Fibroblast of skin of right biceps (primary cell): ENCODE measurements around the gene SORT1.
"Not testable (repeated sequence)": the region's sequence is repeated elsewhere in the genome, so short reads cannot be mapped to it uniquely, and the experiment has no call there.

Experiments used
- DNase-seq: peaks from one replicate; pipeline ENCODE4 v3.0.0-alpha.2; 2013

SORT1 gene

DNA sequence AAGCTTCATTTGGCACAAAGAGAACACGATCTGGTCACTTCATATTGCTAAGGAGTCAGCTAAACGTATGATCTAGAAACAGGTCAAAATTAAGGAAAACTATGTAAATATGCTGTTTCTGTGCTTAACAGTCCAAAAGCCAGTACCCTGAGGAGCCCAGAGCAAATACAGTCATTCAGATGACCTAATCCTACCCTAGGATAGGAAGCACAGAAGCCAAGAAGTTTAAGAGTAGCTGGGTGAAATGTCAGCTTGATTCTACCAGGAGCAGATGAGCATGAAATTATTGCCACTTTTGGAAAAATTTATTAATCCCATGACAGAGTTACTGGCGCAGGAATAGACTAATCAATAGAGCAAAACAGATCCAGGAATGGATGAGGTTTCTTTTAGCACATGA, 18.3 kb downstream of the SORT1 start:
- DNase-seq = no peak

- DNase-seq = no peak
Observed at GRCh38 chr1:109377698-109378097, 20.0 kb downstream of the SORT1 start.

- not testable (repeated sequence) for DNase-seq
Observed at GRCh38 chr1:109373696-109374095, 24.0 kb downstream of the SORT1 start.

- no peak for DNase-seq
Observed at GRCh38 chr1:109373126-109373525, 24.6 kb downstream of the SORT1 start.

DNA sequence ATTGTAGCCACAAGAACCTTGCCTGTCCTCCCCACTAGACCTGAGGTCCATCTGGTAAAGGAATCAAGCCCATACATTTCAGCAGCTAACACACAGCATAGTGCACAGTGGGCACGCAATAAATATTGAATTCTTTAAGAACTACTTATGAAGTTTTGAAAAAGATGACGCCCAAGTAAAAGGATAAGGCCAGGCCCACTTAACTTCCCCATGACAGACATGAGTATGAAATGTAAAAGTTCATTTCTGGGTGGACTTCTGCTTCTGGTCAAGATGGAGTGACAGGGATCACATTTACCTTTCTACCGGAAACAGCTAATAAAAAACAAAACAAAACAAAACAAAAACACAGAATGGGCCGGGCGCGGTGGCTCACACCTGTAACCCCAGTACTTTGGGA, 25.4 kb downstream of the SORT1 start:
- DNase-seq = no peak

GRCh38 chr1:109371341-109371739, 26.4 kb downstream of the SORT1 start:
- DNase-seq = peak; percentile 73

GRCh38 chr1:109370712-109371340, 26.9 kb downstream of the SORT1 start:
- peak; percentile 97 for DNase-seq

DNA sequence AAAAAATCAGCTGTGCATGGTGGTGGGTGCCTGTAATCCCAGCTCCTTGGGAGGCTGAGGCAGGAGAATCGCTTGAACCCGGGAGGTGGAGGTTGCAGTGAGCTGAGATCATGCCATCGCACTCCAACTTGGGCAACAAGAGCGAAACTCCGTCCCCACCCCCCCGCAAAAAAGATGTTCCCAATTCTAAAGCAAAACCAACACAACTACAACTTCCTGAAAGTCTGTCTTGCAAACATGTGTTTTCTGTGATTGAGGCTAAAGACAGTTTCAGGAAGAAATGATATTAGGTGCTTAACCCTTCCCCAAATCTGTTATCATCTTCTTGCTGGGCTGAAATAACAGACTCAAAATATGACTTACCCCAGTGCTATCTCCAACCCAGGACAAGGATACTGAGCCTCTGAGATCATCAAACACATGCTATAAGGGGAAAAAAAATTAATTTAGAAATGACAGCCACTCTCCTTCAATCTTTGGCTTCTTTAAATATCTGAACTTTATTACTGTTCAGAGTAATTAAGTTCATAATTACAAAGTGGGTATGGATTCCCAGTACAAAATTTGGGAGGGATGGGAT, 28.5 kb downstream of the SORT1 start:
- DNase-seq = peak; percentile 76

- DNase-seq = no peak
Observed at GRCh38 chr1:109368464-109368863, 29.3 kb downstream of the SORT1 start.

DNA sequence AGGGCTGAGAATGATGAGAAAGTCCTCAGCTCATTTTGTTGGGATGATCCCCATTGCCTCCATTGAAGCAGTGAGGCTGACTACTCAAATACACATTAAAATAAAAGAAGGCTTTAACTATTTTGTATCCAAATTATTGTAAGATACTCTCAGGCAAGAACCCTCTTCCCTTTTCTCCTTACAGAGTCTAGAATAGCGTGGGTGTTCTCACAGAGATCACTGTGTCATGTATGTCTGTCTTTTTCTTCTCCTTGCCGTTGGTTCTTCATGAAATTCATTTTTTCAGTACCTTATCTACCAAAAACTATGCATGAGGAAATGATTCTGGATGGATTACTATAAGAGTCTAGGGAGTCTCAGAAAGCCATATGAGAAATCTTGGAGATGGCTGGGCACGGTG, 30.1 kb downstream of the SORT1 start:
- no peak for DNase-seq

DNA sequence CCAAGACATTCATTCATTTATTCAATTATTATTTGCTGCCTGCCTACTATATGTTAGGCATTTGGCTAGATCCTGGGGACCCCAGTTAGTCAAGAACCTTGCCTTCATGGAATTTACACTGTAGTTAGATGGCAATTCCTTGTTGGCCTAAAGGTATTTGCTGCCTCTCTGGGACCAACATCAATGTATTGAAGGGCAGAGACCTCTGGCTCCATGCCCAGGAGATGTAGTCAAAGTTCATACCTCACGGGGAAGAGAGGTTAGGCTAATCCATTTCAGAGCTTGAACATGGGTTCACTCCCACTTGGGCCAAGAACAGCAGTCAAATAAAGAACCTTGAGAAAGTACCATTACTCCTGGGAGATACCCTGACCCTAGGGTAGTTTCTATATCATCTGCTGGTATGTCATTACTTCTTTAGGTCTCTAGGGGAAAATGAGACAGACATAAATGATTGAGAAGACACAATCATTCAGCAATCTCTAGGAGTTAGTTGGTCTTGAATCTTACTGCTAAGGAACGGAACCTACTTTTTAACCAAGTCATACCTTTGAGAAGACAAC, 32.0 kb downstream of the SORT1 start:
- no peak for DNase-seq

- peak; percentile 45 for DNase-seq
Observed at GRCh38 chr1:109361649-109362048, 36.1 kb downstream of the SORT1 start.

- DNase-seq = no peak
Observed at GRCh38 chr1:109361069-109361468, 36.6 kb downstream of the SORT1 start.

DNA sequence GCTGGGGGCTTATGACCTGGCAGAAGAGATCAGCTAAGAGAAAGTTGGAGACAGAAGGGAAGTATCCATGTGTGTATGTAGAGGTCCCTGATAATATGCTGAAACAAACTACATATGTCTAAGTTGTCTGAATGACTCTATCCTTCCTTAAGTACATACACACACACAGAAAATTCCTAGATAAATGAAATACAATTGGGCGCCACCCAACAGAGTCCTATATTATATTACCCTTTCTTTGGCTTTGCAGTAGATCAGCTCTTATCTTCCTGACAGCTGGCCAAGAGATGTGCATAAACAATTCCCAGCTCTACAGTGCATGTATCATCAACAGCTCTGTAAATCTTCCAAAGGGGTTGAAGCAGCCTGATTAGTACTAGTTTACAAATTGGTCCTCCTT, 40.1 kb downstream of the SORT1 start:
- no peak for DNase-seq

DNA sequence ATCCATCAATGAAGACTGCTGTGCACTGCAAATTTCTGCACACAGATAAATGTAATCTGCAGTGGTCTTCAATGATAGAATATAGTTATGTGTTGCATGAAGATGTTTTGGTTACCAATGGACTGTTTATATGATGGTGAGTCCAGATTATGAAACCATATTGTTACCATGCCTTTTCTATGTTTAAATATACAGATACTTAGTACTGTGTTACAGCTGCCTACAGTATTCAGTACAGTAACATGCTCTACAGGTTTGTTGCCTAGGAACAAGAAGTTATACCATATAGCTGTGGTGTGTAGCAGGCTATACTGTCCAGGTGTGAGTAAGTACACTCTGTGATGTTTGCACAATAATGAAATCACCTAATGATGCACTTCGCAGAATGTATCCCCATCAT, 40.8 kb downstream of the SORT1 start:
- no peak for DNase-seq

- no peak for DNase-seq
Observed at GRCh38 chr1:109356505-109356904, 41.2 kb downstream of the SORT1 start.

GRCh38 chr1:109354929-109355328, 42.8 kb downstream of the SORT1 start:
- no peak for DNase-seq

DNA sequence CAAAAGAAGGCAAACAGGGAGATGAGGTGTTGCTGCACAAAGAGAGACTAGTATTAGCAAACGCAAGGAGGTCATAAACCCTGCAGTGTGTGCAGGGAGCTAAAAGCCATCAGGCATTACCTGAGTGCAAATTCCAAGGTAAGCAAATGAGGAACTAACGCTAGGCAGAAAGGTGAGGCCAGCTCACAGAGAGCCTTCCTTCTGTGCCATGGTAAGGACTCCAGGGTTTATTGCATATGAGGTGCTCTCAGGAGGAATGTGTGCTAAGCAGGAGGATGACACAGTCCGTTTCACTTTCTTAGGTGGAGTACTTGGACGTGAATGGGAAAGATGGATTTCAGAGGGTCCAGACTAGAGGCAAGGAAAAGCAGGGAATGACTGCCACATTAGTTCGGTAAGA, 46.3 kb downstream of the SORT1 start:
- no peak for DNase-seq

DNA sequence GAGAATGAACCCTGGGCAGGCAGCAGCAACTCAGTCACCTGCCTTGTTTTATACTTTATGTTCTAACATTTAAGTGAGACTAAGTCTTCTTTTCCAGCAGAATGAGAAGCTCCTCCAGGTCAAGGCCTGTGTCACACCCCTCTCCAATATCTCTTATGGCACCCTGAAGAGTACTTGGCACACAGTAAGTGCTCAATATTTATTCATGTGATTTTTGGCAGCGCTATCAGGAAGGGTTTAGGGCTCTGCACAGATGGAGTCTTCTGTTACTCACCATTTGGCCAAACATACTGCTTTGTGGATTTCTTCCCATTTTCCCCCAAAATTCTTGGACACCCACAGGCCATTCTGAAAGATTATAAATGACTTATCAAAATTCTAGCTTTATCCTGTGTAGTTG, 47.1 kb downstream of the SORT1 start:
- DNase-seq = no peak

GRCh38 chr1:109350182-109350581, 47.5 kb downstream of the SORT1 start:
- DNase-seq = no peak

DNA sequence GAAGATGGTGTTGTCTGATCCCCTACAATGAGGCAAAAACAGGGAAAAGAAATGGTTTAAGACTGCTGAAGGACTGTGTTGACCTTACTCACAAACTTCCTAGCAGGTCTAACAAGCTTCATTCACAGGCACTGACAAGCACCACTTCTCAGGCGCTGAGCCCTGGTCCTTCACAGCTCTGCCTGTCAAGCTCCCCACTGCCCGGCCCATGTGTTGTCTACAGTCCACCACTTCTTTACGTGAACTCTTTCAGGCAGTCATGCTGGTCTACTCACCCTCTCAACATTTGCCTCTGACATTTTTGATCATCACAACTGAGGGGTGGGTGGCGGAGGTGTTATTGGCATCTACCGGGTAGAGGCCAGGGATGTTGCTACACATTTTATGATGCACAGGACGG, 50.2 kb downstream of the SORT1 start:
- no peak for DNase-seq

DNA sequence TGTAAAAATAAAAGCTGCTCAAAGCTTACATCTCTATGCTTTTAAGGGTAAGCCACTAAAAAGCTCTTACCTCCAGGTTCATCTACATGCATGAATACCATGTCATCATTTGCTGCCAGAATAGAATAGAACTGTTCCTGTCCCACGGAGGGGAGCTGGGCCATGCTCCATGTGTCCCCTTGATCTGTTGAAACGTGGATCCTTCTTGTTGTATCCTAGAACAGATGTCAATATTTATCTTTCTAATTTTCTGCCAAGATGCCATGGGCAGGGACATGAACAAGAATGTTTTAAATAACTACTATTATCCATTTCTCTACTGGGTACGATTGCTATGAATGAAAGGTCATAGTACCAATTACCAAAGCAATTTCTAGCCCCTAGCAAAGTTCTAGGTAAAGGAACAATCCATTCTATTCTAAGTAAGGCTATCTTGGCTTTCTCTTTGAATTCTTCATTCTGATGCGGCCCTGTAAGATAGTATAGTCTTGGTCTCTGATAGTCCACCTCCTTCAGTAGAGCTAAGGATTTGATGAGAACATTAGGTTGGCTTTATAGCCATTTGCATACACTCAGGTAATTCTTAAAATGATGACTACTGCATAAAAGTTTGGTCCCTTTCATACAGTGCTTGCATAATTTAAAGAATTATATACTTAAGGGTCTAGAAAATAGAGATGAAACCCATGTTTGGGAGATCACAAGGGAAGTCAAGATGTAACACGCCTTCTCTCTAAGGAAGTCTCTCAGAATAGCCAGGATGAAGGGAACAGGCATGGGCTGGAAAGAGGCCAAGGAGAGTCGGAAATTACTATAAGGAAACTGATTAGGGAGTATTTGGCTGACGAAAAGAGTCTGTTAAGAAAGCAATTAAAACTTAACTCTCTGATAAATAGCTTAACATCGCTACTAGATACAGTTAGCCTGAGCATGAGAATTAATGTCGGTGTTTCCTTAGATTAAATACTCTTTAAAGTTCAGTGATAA, 55.5 kb downstream of the SORT1 start:
- no peak for DNase-seq

DNA sequence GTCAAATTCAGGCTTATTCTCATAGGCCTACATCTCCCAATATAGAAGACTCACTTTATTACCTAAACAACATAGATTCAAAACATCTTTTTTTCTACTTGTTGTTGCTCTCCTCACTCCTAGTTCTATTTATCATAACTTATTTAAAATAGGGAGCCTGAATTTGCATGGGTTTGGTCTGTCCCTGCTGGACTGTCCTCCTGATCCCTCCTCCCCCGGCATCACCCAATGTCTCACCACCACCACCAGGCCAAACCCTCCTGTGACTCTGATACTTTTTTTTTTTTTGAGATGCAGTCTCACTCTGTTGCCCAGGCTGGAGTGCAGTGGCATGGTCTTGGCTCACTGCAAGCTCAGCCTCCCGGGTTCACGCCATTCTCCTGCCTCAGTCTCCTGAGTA, 59.1 kb downstream of the SORT1 start:
- DNase-seq = no peak

DNA sequence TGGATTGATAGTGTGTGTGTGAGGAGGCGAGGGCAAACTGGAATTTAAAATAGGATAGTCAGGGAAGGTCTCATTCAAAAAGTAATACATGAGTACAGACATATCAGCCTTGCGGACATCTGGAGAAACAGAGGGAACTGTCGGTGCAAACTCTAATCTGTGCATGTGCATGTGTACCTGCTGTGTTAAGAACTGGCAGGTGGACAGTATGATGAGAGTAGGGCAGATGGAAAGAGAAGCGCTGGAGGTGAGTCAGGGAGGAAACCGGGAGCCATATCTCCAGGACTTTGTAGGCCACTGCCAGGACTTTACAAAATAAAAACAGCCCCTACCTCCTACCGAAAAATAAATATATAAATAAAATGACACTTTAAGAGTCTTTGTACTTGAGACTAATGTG, 59.6 kb downstream of the SORT1 start:
- DNase-seq = no peak
